Panc1 (cell line): ENCODE measurements around the gene ABO. TPM values are rescaled to one million over a fixed set of nuclear protein-coding genes. Genes with fewer than 3 reads are reported as not detected.

Source experiments
- ATAC-seq: fragments of 200-7000 bp; cut with Tn5 transposase; 2 replicates; pipeline ENCODE4 v1.9.1; 2020; ENCODE audit warnings: mild to moderate bottlenecking, moderate library complexity
- BruUV-seq: library from RNA; stranded (reverse); fragments of 400-500 nt; replicated peaks from 2 replicates; lab custom pipeline; 2021; lab: Mats Ljungman, UMichigan
- CTCF ChIA-PET: fragments of 300-600 bp; sonication (Branson Sonifier 250); formaldehyde crosslinking; loops from one replicate; lab custom pipeline; 2022; ENCODE audit warnings: antibody characterized with exemption; lab: Charles Lee
- POLR2A ChIA-PET: fragments of 300-600 bp; sonication (Branson Sonifier 250); formaldehyde crosslinking; loops from one replicate; lab custom pipeline; 2022; ENCODE audit warnings: antibody characterized with exemption; lab: Charles Lee
- DNase-seq: peaks from one replicate; pipeline ENCODE4 v3.0.0-alpha.2; 2010; ENCODE audit warnings: low read depth, low spot score
- H3K27ac ChIP-seq: 2 replicates; pipeline ENCODE4 v1.5.1; 2011; ENCODE audit warnings: mild to moderate bottlenecking, low read length, inconsistent platforms
- H3K27me3 ChIP-seq: fragments of 200-500 bp; sonication (Bioruptor generic); 2 replicates; pipeline ENCODE4 v1.6.0; 2014; ENCODE audit warnings: low read length, inconsistent platforms; ENCODE audit not compliant: control insufficient read depth, insufficient read depth
- H3K36me3 ChIP-seq: fragments of 200-500 bp; sonication (Bioruptor generic); 2 replicates; pipeline ENCODE4 v1.5.1; 2014; ENCODE audit warnings: inconsistent platforms, mild to moderate bottlenecking, low read length, moderate library complexity; ENCODE audit not compliant: control insufficient read depth, insufficient read depth
- H3K4me1 ChIP-seq: 2 replicates; pipeline ENCODE4 v1.5.1; 2011; ENCODE audit warnings: inconsistent platforms, mild to moderate bottlenecking, low read length, moderate library complexity; ENCODE audit not compliant: control insufficient read depth, insufficient read depth
- H3K4me3 ChIP-seq, 2 experiments: 2 replicates each; pipeline ENCODE4 v1.5.1; 2011 to 2012; ENCODE audit warnings: low read depth in 2 of 2, low read length in 2 of 2, mild to moderate bottlenecking in 2 of 2, inconsistent platforms in 1 of 2, moderate library complexity in 1 of 2
- H3K9me3 ChIP-seq: fragments of 200-500 bp; sonication (Bioruptor generic); 2 replicates; pipeline ENCODE4 v1.5.1; 2014; ENCODE audit warnings: low read depth, mild to moderate bottlenecking, inconsistent platforms, low read length, moderate library complexity; ENCODE audit not compliant: control insufficient read depth, insufficient read depth
- CTCF ChIP-seq: fragments of 450-650 bp; IDR thresholded peaks from 2 replicates; pipeline ENCODE4 v1.5.1; 2017; ENCODE audit warnings: mild to moderate bottlenecking
- POLR2AphosphoS5 ChIP-seq: IDR thresholded peaks from 2 replicates; pipeline ENCODE4 v1.6.1; 2012; ENCODE audit warnings: mild to moderate bottlenecking, low read depth, low read length, moderate library complexity
- REST ChIP-seq, 2 experiments: IDR thresholded peaks; 2 replicates each; pipeline ENCODE4 v1.6.1; 2011 to 2012; ENCODE audit warnings: low read depth in 2 of 2, control low read depth in 1 of 2, low read length in 1 of 2, mild to moderate bottlenecking in 1 of 2, moderate library complexity in 1 of 2; ENCODE audit not compliant: insufficient read depth in 1 of 2
- SIN3A ChIP-seq: IDR thresholded peaks from 2 replicates; pipeline ENCODE4 v1.6.1; 2012; ENCODE audit warnings: low read depth, mild to moderate bottlenecking, low read length, moderate library complexity, borderline replicate concordance; ENCODE audit not compliant: insufficient read depth
- TCF7L2 ChIP-seq: IDR thresholded peaks from 2 replicates; pipeline ENCODE4 v1.6.1; 2011; ENCODE audit warnings: mild to moderate bottlenecking, low read depth, low read length, inconsistent platforms
- in situ Hi-C: cut with HindIII; loops from 2 replicates; pipeline ENCODE4 v1.10.0; 2016; ENCODE audit warnings: low sequenced_read_pairs, low pct_unique_long_range_greater_than_20kb
- intact Hi-C: fragments of 100-400 bp; cut with micrococcal nuclease; formaldehyde crosslinking; loops from one replicate; pipeline ENCODE4 v1.10.0; 2022; ENCODE audit not compliant: unreplicated experiment
- total RNA-seq: library from RNA; stranded (reverse); gene quantifications from one replicate; pipeline ENCODE4 v1.2.1, GENCODE V29; 2021; ENCODE audit not compliant: unreplicated experiment

Gene ABO
- total RNA-seq, 1 experiment from 2014 or later, result 0.10 TPM

- Histone ChIP-seq H3K27ac (no peak overlapping the region), H3K27me3 (no peaks in the 10 kb centered on the region), H3K4me1 (no peaks in the 10 kb centered on the region; the same call in 1 of the 2 replicates), H3K9me3 (no peaks in the 10 kb centered on the region), H3K4me3 (no peak overlapping the region), H3K36me3 (no peaks in the 10 kb centered on the region)
- intact Hi-C loops, result no loop called here
- in situ Hi-C loops, result no loop called here
- ChIA-PET POLR2A (no interaction called here), CTCF (no interaction called here)
- DNase-seq, result no peak
- BruUV-seq, result no TSS peak
- no peak for ATAC-seq
- no peak for TF ChIP-seq SIN3A
- no peak for TF ChIP-seq CTCF
- TF ChIP-seq POLR2AphosphoS5, result no peak
- TF ChIP-seq REST (IDR thresholded peaks at IDR 0.05; ENCODE audit: insufficient read depth in 1 of 2, low read depth in 2 of 2, low read length in 1 of 2), result no peak
- TF ChIP-seq TCF7L2, result no peak
These were observed 22.5 kb downstream of the ABO start for GRCh38 chr9:133252301-133253020.

GRCh38 chr9:133251773-133252172, 23.2 kb downstream of the ABO start:
- DNase-seq, result no peak

More at GRCh38 chr9:133251773-133252172, 23.2 kb downstream of the ABO start:
- CTCF ChIA-PET, result no interaction called here
- no TSS peak for BruUV-seq
- Histone ChIP-seq H3K27me3 (no peaks in the 10 kb centered on the region), H3K4me1 (no peaks in the 10 kb centered on the region; the same call in 1 of the 2 replicates), H3K4me3 (no peak overlapping the region), H3K27ac (no peak overlapping the region), H3K36me3 (no peaks in the 10 kb centered on the region), H3K9me3 (no peaks in the 10 kb centered on the region)
- POLR2A ChIA-PET, result no interaction called here
- TF ChIP-seq REST (IDR thresholded peaks at IDR 0.05; ENCODE audit: insufficient read depth in 1 of 2, low read depth in 2 of 2, low read length in 1 of 2) (no peak), TCF7L2 (no peak), POLR2AphosphoS5 (no peak), SIN3A (no peak), CTCF (no peak)
- in situ Hi-C loops, result no loop called here
- ATAC-seq, result no peak; the same call in 1 of the 2 replicates
- intact Hi-C loops, result no loop called here
